Astrocyte of the cerebellum (primary cell): ENCODE results near the gene SEC11C.

ENCODE experiments used
- DNase-seq: peaks from one replicate; pipeline ENCODE4 v3.0.0-alpha.2; 2011; ENCODE audit warnings: low read depth
- H3K4me3 ChIP-seq: 2 replicates; pipeline ENCODE4 v1.5.1; 2011; ENCODE audit warnings: mild to moderate bottlenecking, low read depth, low read length, moderate library complexity
- CTCF ChIP-seq: IDR thresholded peaks from 2 replicates; pipeline ENCODE4 v1.5.1; 2012; ENCODE audit warnings: low read length, low read depth, moderate library complexity, mild to moderate bottlenecking; ENCODE audit errors: missing control alignments
- in situ Hi-C: cut with HindIII; loops from 2 replicates; pipeline ENCODE4 v1.10.0; 2017; ENCODE audit warnings: low sequenced_read_pairs

SEC11C gene

GRCh38 chr18:59180150-59180845, 40.6 kb downstream of the SEC11C start:
- no peak for DNase-seq
- in situ Hi-C loops = no loop called here
- H3K4me3 ChIP-seq = no peak overlapping the region

GRCh38 chr18:59182673-59183072, 43.0 kb downstream of the SEC11C start:
- no peak overlapping the region for H3K4me3 ChIP-seq
- DNase-seq = no peak
- in situ Hi-C loops = no loop called here
- TF ChIP-seq CTCF = no peak

More at GRCh38 chr18:59180150-59180845, 40.6 kb downstream of the SEC11C start:
- no peak for TF ChIP-seq CTCF

GRCh38 chr18:59189008-59189407, 49.3 kb downstream of the SEC11C start:
- DNase-seq = no peak
- in situ Hi-C loops = no loop called here
- H3K4me3 ChIP-seq = no peak overlapping the region
- TF ChIP-seq CTCF = no peak

- in situ Hi-C loops = no loop called here
- DNase-seq = no peak
- no peak for TF ChIP-seq CTCF
- no peak overlapping the region for H3K4me3 ChIP-seq
These were observed 50.1 kb downstream of the SEC11C start for GRCh38 chr18:59189746-59190145.

- DNase-seq = no peak
- in situ Hi-C loops = no loop called here
- no peak for TF ChIP-seq CTCF
- no peak overlapping the region for H3K4me3 ChIP-seq
These were observed 56.6 kb downstream of the SEC11C start for GRCh38 chr18:59196161-59196725.

- H3K4me3 ChIP-seq = no peak overlapping the region
- no peak for TF ChIP-seq CTCF
- no peak for DNase-seq
- in situ Hi-C loops = no loop called here
These were observed 58.0 kb downstream of the SEC11C start for GRCh38 chr18:59197636-59198035.
